ENCODE results near the gene PRRT1B. TPM values are rescaled to one million over a fixed set of nuclear protein-coding genes. Genes with fewer than 3 reads are reported as not detected.
A peak's percentile ranks its signal among the peaks of the same experiment; 100 is the strongest.

PRRT1B gene
- total RNA-seq, 1 donor from 2014 or later = 8.5 TPM

GRCh38 chr9:131522257-131523085, 22.9 kb upstream of the PRRT1B start:
- ATAC-seq (no peak), DNase-seq (ENCODE audit: low spot score) (no peak)

- DNase-seq (ENCODE audit: low spot score) = no peak
Measured at GRCh38 chr9:131523086-131523388, 22.3 kb upstream of the PRRT1B start.

GRCh38 chr9:131523451-131524435, 21.6 kb upstream of the PRRT1B start:
- no peak for DNase-seq (ENCODE audit: low spot score)
- ATAC-seq = peak; percentile 13

More at GRCh38 chr9:131523086-131523388, 22.3 kb upstream of the PRRT1B start:
- no peak for ATAC-seq

GRCh38 chr9:131524665-131525315, 20.5 kb upstream of the PRRT1B start:
- ATAC-seq = no peak
- no peak for DNase-seq (ENCODE audit: low spot score)

GRCh38 chr9:131525643-131526565, 19.4 kb upstream of the PRRT1B start:
- no peak for ATAC-seq

GRCh38 chr9:131528186-131528585, 17.1 kb upstream of the PRRT1B start:
- no peak for DNase-seq (ENCODE audit: low spot score)
- no peak for ATAC-seq

More at GRCh38 chr9:131525643-131526565, 19.4 kb upstream of the PRRT1B start:
- DNase-seq (ENCODE audit: low spot score) = no peak

GRCh38 chr9:131528886-131529505, 16.3 kb upstream of the PRRT1B start:
- DNase-seq (ENCODE audit: low spot score) (no peak), ATAC-seq (no peak)

- ATAC-seq (peak; percentile 72), DNase-seq (ENCODE audit: low spot score) (peak; percentile 86)
Measured at GRCh38 chr9:131529597-131530545, 15.5 kb upstream of the PRRT1B start.

- DNase-seq (ENCODE audit: low spot score) = peak; percentile 65
- ATAC-seq = peak; percentile 46
Measured at GRCh38 chr9:131530546-131530919, 14.8 kb upstream of the PRRT1B start.

GRCh38 chr9:131530920-131531832, 14.1 kb upstream of the PRRT1B start, which contains the start of gene UCK1:
TSS of gene UCK1 (minus strand) at chr9:131531263. CDS start at chr9:131531174, 89 bp downstream.
- peak; percentile 80 for DNase-seq (ENCODE audit: low spot score)
- ATAC-seq = peak; percentile 86

GRCh38 chr9:131534721-131535237, 10.5 kb upstream of the PRRT1B start:
- no peak for DNase-seq (ENCODE audit: low spot score)
- peak; percentile 35 for ATAC-seq

- DNase-seq (ENCODE audit: low spot score) = no peak
- ATAC-seq = no peak
Measured at GRCh38 chr9:131537946-131538345, 7.4 kb upstream of the PRRT1B start.

- ATAC-seq (no peak), DNase-seq (ENCODE audit: low spot score) (no peak)
Measured at GRCh38 chr9:131539223-131539923, 6.0 kb upstream of the PRRT1B start.

- ATAC-seq (no peak), DNase-seq (ENCODE audit: low spot score) (no peak)
Measured at GRCh38 chr9:131543141-131543540, 2.2 kb upstream of the PRRT1B start.

- DNase-seq (ENCODE audit: low spot score) (no peak), ATAC-seq (peak; percentile 53)
Measured at GRCh38 chr9:131545786-131546335, 538 bp downstream of the PRRT1B start.

Data from left lobe of liver (tissue), 2 donors.